BE2C (cell line): ENCODE measurements around the gene MYMX.
"Not testable (repeated sequence)": the region's sequence is repeated elsewhere in the genome, so short reads cannot be mapped to it uniquely, and the experiment has no call there.

Experiments
- DNase-seq: peaks from one replicate; pipeline ENCODE4 v3.0.0-alpha.2; 2020
- H3K27me3 ChIP-seq: fragments of 250-450 bp; sonication (Bioruptor Pico); 2 replicates; pipeline ENCODE4 v1.5.1; 2020; ENCODE audit warnings: mild to moderate bottlenecking
- H3K36me3 ChIP-seq: fragments of 250-450 bp; sonication (Bioruptor Pico); 2 replicates; pipeline ENCODE4 v1.5.1; 2020; ENCODE audit warnings: mild to moderate bottlenecking
- H3K4me1 ChIP-seq: fragments of 250-450 bp; sonication (Bioruptor Pico); 2 replicates; pipeline ENCODE4 v1.5.1; 2020
- H3K4me3 ChIP-seq: 2 replicates; pipeline ENCODE4 v1.5.1; 2011; ENCODE audit warnings: low read depth, low read length
- H3K9me3 ChIP-seq: fragments of 250-450 bp; sonication (Bioruptor Pico); 2 replicates; pipeline ENCODE4 v1.5.1; 2020
- CTCF ChIP-seq: IDR thresholded peaks from 2 replicates; pipeline ENCODE4 v1.5.1; 2012; ENCODE audit warnings: mild to moderate bottlenecking, low read depth, low read length

Gene MYMX

GRCh38 chr6:44192428-44193041 lies 24.2 kb upstream of the MYMX start:
- no peak for DNase-seq
- no peaks in the 10 kb centered on the region for H3K36me3 ChIP-seq
- no peak overlapping the region for H3K4me3 ChIP-seq
- no peak for TF ChIP-seq CTCF
- H3K4me1 ChIP-seq = no peaks in the 10 kb centered on the region
- no peaks in the 10 kb centered on the region for H3K27me3 ChIP-seq
- H3K9me3 ChIP-seq = no peaks in the 10 kb centered on the region

GRCh38 chr6:44193307-44193910 lies 23.3 kb upstream of the MYMX start:
- TF ChIP-seq CTCF = no peak
- DNase-seq = no peak
- Histone ChIP-seq H3K27me3 (no peaks in the 10 kb centered on the region), H3K4me3 (no peak overlapping the region), H3K9me3 (no peaks in the 10 kb centered on the region), H3K4me1 (no peaks in the 10 kb centered on the region), H3K36me3 (no peaks in the 10 kb centered on the region)

GRCh38 chr6:44194326-44194725 lies 22.4 kb upstream of the MYMX start:
- TF ChIP-seq CTCF = no peak
- no peak for DNase-seq
- H3K4me1 ChIP-seq = no peaks in the 10 kb centered on the region
- no peaks in the 10 kb centered on the region for H3K9me3 ChIP-seq
- H3K36me3 ChIP-seq = no peaks in the 10 kb centered on the region
- H3K27me3 ChIP-seq = no peaks in the 10 kb centered on the region
- H3K4me3 ChIP-seq = no peak overlapping the region

- H3K4me1 ChIP-seq = not testable (repeated sequence)
Observed at GRCh38 chr6:44196351-44196750, 20.4 kb upstream of the MYMX start.

GRCh38 chr6:44198684-44199083 lies 18.0 kb upstream of the MYMX start:
- H3K9me3 ChIP-seq = no peaks in the 10 kb centered on the region
- no peak overlapping the region for H3K4me3 ChIP-seq
- no peak for TF ChIP-seq CTCF
- H3K4me1 ChIP-seq = no peaks in the 10 kb centered on the region
- no peaks in the 10 kb centered on the region for H3K36me3 ChIP-seq
- no peaks in the 10 kb centered on the region for H3K27me3 ChIP-seq
- no peak for DNase-seq

More at GRCh38 chr6:44196351-44196750, 20.4 kb upstream of the MYMX start:
- H3K4me3 ChIP-seq, H3K36me3 ChIP-seq, DNase-seq, H3K9me3 ChIP-seq, H3K27me3 ChIP-seq: not testable (repeated sequence)

- no peak for TF ChIP-seq CTCF
- Histone ChIP-seq H3K4me1 (no peaks in the 10 kb centered on the region), H3K4me3 (no peak overlapping the region), H3K36me3 (no peaks in the 10 kb centered on the region), H3K9me3 (no peaks in the 10 kb centered on the region), H3K27me3 (no peaks in the 10 kb centered on the region)
- DNase-seq = no peak
Observed at GRCh38 chr6:44199883-44200282, 16.8 kb upstream of the MYMX start.
